CD4-positive, alpha-beta memory T cell (primary cell): ENCODE data around the gene TSHZ2. TPM values are rescaled to one million over a fixed set of nuclear protein-coding genes. Genes with fewer than 3 reads are reported as not detected.
A peak's percentile ranks its signal among the peaks of the same experiment; 100 is the strongest.

Experiments
- CTCF ChIA-PET: fragments of 350-600 bp; sonication (Branson Sonifier 250); formaldehyde crosslinking; loops from one replicate; lab custom pipeline; 2021; ENCODE audit warnings: inconsistent platforms; ENCODE audit not compliant: partially characterized antibody; lab: Charles Lee
- POLR2A ChIA-PET: fragments of 350-600 bp; sonication (Branson Sonifier 250); formaldehyde crosslinking; loops from one replicate; lab custom pipeline; 2021; ENCODE audit not compliant: partially characterized antibody; lab: Charles Lee
- DNase-seq, 5 donors: peaks; one replicate each; pipeline versions ENCODE4 v3.0.0 to v3.0.0-alpha.2; 2020 to 2022; ENCODE audit warnings: mixed read lengths in 1 of 5
- H3K27ac ChIP-seq: one replicate; pipeline ENCODE4 v1.7.0; 2013; ENCODE audit warnings: low read depth, low read length
- H3K27me3 ChIP-seq: 2 replicates; pipeline ENCODE4 v1.7.0; 2013; ENCODE audit warnings: mild to moderate bottlenecking, low read length, moderate library complexity; ENCODE audit not compliant: insufficient read depth
- H3K36me3 ChIP-seq: 2 replicates; pipeline ENCODE4 v1.7.0; 2013; ENCODE audit warnings: mild to moderate bottlenecking, low read length, moderate library complexity; ENCODE audit not compliant: insufficient read depth
- H3K4me1 ChIP-seq: 2 replicates; pipeline ENCODE4 v1.7.0; 2013; ENCODE audit warnings: mild to moderate bottlenecking, low read length, moderate library complexity; ENCODE audit not compliant: insufficient read depth
- H3K4me3 ChIP-seq, 2 donors: one replicate each; pipeline ENCODE4 v1.7.0; 2013; ENCODE audit warnings: low read length in 2 of 2, mild to moderate bottlenecking in 1 of 2
- H3K9me3 ChIP-seq, 2 donors: one replicate each; pipeline ENCODE4 v1.7.0; 2013; ENCODE audit warnings: low read length in 2 of 2, control low read depth in 1 of 2; ENCODE audit not compliant: control insufficient read depth in 1 of 2
- H3K27ac Mint-ChIP-seq, 7 donors: one replicate each; pipeline ENCODE4 v1.8.0; 2020 to 2021; ENCODE audit warnings: mixed read lengths in 7 of 7, mild to moderate bottlenecking in 6 of 7, inconsistent platforms in 3 of 7, moderate library complexity in 3 of 7
- H3K27me3 Mint-ChIP-seq, 2 donors: one replicate each; pipeline ENCODE4 v1.8.0; 2020 to 2021; ENCODE audit warnings: mixed read lengths in 2 of 2
- H3K36me3 Mint-ChIP-seq, 2 donors: one replicate each; pipeline ENCODE4 v1.8.0; 2020 to 2021; ENCODE audit warnings: mixed read lengths in 2 of 2, inconsistent platforms in 1 of 2, mild to moderate bottlenecking in 1 of 2
- H3K4me1 Mint-ChIP-seq, 4 donors: one replicate each; pipeline ENCODE4 v1.8.0; 2020 to 2021; ENCODE audit warnings: mixed read lengths in 4 of 4, mild to moderate bottlenecking in 1 of 4
- H3K4me3 Mint-ChIP-seq, 8 donors: one replicate each; pipeline ENCODE4 v1.8.0; 2020 to 2021; ENCODE audit warnings: mixed read lengths in 8 of 8, mild to moderate bottlenecking in 7 of 8, moderate library complexity in 6 of 8, inconsistent platforms in 3 of 8
- H3K9me3 Mint-ChIP-seq, 8 donors: one replicate each; pipeline ENCODE4 v1.8.0; 2020 to 2021; ENCODE audit warnings: mixed read lengths in 8 of 8, mild to moderate bottlenecking in 5 of 8, inconsistent platforms in 3 of 8, moderate library complexity in 1 of 8
- intact Hi-C: fragments of 100-400 bp; cut with micrococcal nuclease; formaldehyde crosslinking; loops from one replicate; pipeline ENCODE4 v1.15.1; 2023
- polyA plus RNA-seq, 2 donors: library from polyadenylated mRNA; unstranded; fragments of 300-500 nt; fragmentation: Illumina TruSeq; gene quantifications; one replicate each; pipeline ENCODE4 v1.2.3, GENCODE V29; 2021
- total RNA-seq, 2 experiments: library from RNA; stranded (reverse); gene quantifications; one replicate each; pipeline ENCODE4 v1.2.3, GENCODE V29; 2021

Gene TSHZ2
- total and polyA plus RNA-seq, 4 experiments from 2014 or later: 2.3 to 31.8 (median 17.1) TPM

DNA sequence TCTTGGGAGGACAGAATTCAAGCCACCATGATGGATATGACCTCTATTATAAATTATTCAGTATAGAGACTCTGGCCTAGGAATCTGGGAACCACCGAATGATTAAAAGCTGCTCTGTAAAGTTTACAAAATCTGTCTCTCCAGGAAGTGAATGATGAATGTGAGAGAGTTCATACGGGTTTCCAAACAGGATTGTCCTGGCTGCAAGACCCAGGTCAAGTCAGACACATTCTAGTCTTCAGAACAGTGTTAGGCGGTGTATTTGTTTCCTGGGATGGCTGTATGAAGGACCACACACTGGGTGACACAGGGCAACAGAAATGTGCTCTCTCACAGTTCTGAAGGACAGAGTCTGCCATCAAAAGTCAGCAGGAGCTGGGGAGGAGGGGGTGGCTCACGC, 399.1 kb downstream of the TSHZ2 start:
- no peak overlapping the region for H3K27ac ChIP-seq
- no peaks in the 10 kb centered on the region for H3K4me1 ChIP-seq
- Mint-ChIP-seq H3K9me3 (no peaks in the 10 kb centered on the region), H3K27me3 (peaks cover 0 to 1% of the 10 kb centered on the region in 2 donors), H3K4me3 (no peak overlapping the region), H3K4me1 (peaks cover 0 to 2% (median 0%) of the 10 kb centered on the region in 4 donors), H3K27ac (peak overlapping the region in 1 of 7 donors; percentile 15), H3K36me3 (no peaks in the 10 kb centered on the region)
- intact Hi-C loops: no loop called here
- H3K27me3 ChIP-seq: no peaks in the 10 kb centered on the region
- ChIA-PET POLR2A (no interaction called here), CTCF (no interaction called here)
- no peaks in the 10 kb centered on the region for H3K36me3 ChIP-seq
- no peak overlapping the region for H3K4me3 ChIP-seq
- DNase-seq: no peak
- H3K9me3 ChIP-seq: no peaks in the 10 kb centered on the region

- CTCF ChIA-PET: no interaction called here
- intact Hi-C loops: no loop called here
- no peak overlapping the region for H3K27ac Mint-ChIP-seq
These were observed 403.9 kb downstream of the TSHZ2 start for GRCh38 chr20:53376021-53376420.

DNA sequence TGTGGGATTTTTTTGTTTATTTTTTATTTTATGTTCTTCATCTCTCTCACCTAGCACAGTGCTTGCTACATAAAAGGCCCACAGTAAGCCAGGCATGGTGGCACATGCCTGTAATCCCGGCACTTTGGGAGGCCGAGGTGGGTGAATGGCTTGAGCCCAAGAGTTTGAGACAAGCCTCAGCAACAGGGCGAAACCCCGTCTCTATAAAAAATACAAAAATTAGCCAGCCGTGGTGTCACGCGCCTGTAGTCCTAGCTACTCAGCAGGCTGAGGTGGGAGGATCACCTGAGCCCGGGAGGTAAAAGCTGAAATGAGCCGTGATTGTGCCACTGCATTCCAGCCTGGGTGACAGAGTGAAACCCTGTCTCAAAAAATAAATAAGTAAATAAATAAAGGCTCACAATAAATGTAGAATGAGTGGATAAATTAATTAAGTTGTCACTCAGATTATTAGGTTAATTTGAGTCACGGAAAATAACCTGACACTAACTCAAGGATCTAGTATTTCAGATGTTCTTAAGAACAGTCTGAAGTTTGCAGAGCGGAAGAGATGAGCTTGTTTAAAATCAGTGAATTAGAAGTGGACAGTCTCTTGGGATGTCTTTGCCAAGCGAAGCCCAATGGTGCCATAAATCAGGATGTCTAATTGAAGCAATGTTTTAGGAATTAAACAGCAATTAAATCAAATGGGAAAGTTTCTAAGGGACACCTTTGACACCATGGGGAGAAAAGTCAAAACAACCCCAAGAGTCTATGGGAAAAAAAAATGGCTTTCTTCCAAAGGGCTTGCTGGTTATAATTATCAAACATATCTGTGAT, 407.1 kb downstream of the TSHZ2 start:
- CTCF ChIA-PET: no interaction called here
- H3K36me3 ChIP-seq: no peaks in the 10 kb centered on the region

More at GRCh38 chr20:53376021-53376420, 403.9 kb downstream of the TSHZ2 start:
- H3K4me1 ChIP-seq: no peaks in the 10 kb centered on the region
- H3K9me3 ChIP-seq: no peaks in the 10 kb centered on the region
- no peaks in the 10 kb centered on the region for H3K27me3 Mint-ChIP-seq
- H3K27ac ChIP-seq: no peak overlapping the region
- no peaks in the 10 kb centered on the region for H3K36me3 Mint-ChIP-seq
- no peaks in the 10 kb centered on the region for H3K36me3 ChIP-seq
- no peak overlapping the region for H3K4me3 Mint-ChIP-seq
- POLR2A ChIA-PET: no interaction called here
- H3K4me3 ChIP-seq: no peak overlapping the region
- H3K4me1 Mint-ChIP-seq: no peaks in the 10 kb centered on the region
- H3K27me3 ChIP-seq: no peaks in the 10 kb centered on the region
- H3K9me3 Mint-ChIP-seq: peaks cover 0 to 3% (median 0%) of the 10 kb centered on the region in 8 donors
- no peak for DNase-seq

GRCh38 chr20:53379833-53380120, 407.6 kb downstream of the TSHZ2 start:
- POLR2A ChIA-PET: no interaction called here
- Mint-ChIP-seq H3K4me3 (no peak overlapping the region), H3K27me3 (no peaks in the 10 kb centered on the region), H3K36me3 (no peaks in the 10 kb centered on the region), H3K27ac (peak overlapping the region in 2 of 7 donors; percentile 13 to 41), H3K9me3 (peaks cover 0 to 3% (median 0%) of the 10 kb centered on the region in 8 donors), H3K4me1 (no peaks in the 10 kb centered on the region)
- no peak for DNase-seq
- no peaks in the 10 kb centered on the region for H3K27me3 ChIP-seq
- no peaks in the 10 kb centered on the region for H3K9me3 ChIP-seq
- no peaks in the 10 kb centered on the region for H3K4me1 ChIP-seq
- CTCF ChIA-PET: no interaction called here
- H3K36me3 ChIP-seq: no peaks in the 10 kb centered on the region
- intact Hi-C loops: no loop called here
- no peak overlapping the region for H3K4me3 ChIP-seq
- no peak overlapping the region for H3K27ac ChIP-seq

More for the DNA sequence above, 407.1 kb downstream of the TSHZ2 start:
- no peaks in the 10 kb centered on the region for H3K4me1 Mint-ChIP-seq
- H3K9me3 ChIP-seq: no peaks in the 10 kb centered on the region
- H3K9me3 Mint-ChIP-seq: peaks cover 0 to 3% (median 0%) of the 10 kb centered on the region in 8 donors
- no peaks in the 10 kb centered on the region for H3K36me3 Mint-ChIP-seq
- peak overlapping the region in 1 of 7 donors; percentile 43 for H3K27ac Mint-ChIP-seq
- no peak overlapping the region for H3K4me3 ChIP-seq
- H3K27ac ChIP-seq: no peak overlapping the region
- H3K27me3 Mint-ChIP-seq: no peaks in the 10 kb centered on the region
- no peak overlapping the region for H3K4me3 Mint-ChIP-seq
- intact Hi-C loops: no loop called here
- H3K4me1 ChIP-seq: no peaks in the 10 kb centered on the region
- DNase-seq: no peak
- H3K27me3 ChIP-seq: no peaks in the 10 kb centered on the region
- POLR2A ChIA-PET: no interaction called here

GRCh38 chr20:53381568-53382262, 409.6 kb downstream of the TSHZ2 start:
- H3K27me3 Mint-ChIP-seq: no peaks in the 10 kb centered on the region
- peaks cover 0 to under 1% (median 0%) of the 10 kb centered on the region in 8 donors for H3K9me3 Mint-ChIP-seq
- Histone ChIP-seq H3K27ac (no peak overlapping the region), H3K36me3 (no peaks in the 10 kb centered on the region), H3K4me1 (no peaks in the 10 kb centered on the region), H3K27me3 (no peaks in the 10 kb centered on the region), H3K4me3 (no peak overlapping the region), H3K9me3 (no peaks in the 10 kb centered on the region)
- H3K4me3 Mint-ChIP-seq: no peak overlapping the region
- H3K4me1 Mint-ChIP-seq: no peaks in the 10 kb centered on the region
- no peak for DNase-seq
- no peaks in the 10 kb centered on the region for H3K36me3 Mint-ChIP-seq
- intact Hi-C loops: no loop called here
- peak overlapping the region in 1 of 7 donors; percentile 3 for H3K27ac Mint-ChIP-seq
- CTCF ChIA-PET: no interaction called here
- POLR2A ChIA-PET: no interaction called here

DNA sequence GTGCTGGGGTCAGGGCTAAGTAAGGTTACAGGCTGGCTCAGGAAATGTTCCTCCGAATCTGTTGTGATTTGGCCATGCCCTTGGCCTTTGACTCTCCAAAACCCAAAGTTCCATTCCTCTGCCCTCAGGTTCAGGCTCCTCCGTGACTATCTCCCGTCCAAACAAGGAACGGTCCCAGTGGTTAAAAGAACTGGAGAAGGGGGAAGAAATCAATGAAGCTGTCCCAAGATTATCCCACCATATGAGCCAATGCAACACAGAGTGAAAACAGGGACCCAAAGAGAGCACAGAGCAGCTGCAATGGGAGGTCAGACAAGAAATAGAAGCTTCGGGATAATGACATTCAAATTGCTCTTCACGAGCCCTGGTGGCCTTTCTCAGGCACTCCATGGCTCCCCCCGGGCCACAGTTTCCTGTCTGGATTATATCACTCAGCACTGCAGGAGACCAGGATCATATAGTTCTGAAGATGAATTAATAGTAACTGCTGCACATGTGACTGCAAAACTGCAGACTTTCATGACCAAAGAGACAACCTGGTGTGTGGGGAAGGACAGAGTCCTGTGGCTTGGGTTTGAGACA, 410.2 kb downstream of the TSHZ2 start:
- CTCF ChIA-PET: no interaction called here
- H3K27ac ChIP-seq: no peak overlapping the region
- Mint-ChIP-seq H3K4me1 (peaks cover 0 to 3% (median 0%) of the 10 kb centered on the region in 4 donors), H3K4me3 (no peak overlapping the region), H3K36me3 (no peaks in the 10 kb centered on the region), H3K9me3 (no peaks in the 10 kb centered on the region), H3K27ac (peak overlapping the region in 2 of 7 donors; percentile 13 to 19), H3K27me3 (peaks cover 0 to 1% of the 10 kb centered on the region in 2 donors)
- intact Hi-C loops: no loop called here
- H3K4me1 ChIP-seq: no peaks in the 10 kb centered on the region
- H3K9me3 ChIP-seq: no peaks in the 10 kb centered on the region
- no peak overlapping the region for H3K4me3 ChIP-seq
- no peaks in the 10 kb centered on the region for H3K27me3 ChIP-seq
- H3K36me3 ChIP-seq: no peaks in the 10 kb centered on the region
- POLR2A ChIA-PET: no interaction called here
- no peak for DNase-seq

DNA sequence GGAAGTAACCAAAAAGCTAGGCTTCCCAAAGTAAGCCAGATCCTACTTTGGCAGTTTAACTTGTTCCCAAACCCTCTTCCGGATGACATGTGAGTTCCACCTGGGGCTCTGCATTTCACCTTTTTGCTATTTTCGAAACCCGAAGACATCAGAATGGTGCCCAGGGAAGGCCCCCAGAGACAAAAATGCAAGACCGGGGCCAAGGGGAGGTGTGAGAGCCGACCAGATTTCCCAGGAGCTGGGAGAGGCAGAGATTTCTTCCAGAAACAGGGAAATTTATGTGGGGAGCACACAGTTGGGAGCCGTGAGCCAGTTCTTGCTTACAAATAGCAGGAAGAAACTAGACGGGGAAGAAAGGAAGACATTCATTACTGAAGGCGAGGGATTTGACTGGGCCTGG, 411.8 kb downstream of the TSHZ2 start:
- peaks cover 5 to 15% (median 8%) of the 10 kb centered on the region in 4 donors for H3K4me1 Mint-ChIP-seq
- Histone ChIP-seq H3K27ac (no peak overlapping the region), H3K9me3 (no peaks in the 10 kb centered on the region), H3K4me1 (peaks cover 5% of the 10 kb centered on the region), H3K4me3 (no peak overlapping the region), H3K27me3 (no peaks in the 10 kb centered on the region), H3K36me3 (no peaks in the 10 kb centered on the region)
- intact Hi-C loops: no loop called here
- no peak overlapping the region for H3K4me3 Mint-ChIP-seq
- peaks cover 0 to 3% of the 10 kb centered on the region in 2 donors for H3K27me3 Mint-ChIP-seq
- DNase-seq: no peak
- no peak overlapping the region for H3K27ac Mint-ChIP-seq
- H3K36me3 Mint-ChIP-seq: no peaks in the 10 kb centered on the region
- ChIA-PET POLR2A (no interaction called here), CTCF (no interaction called here)
- H3K9me3 Mint-ChIP-seq: no peaks in the 10 kb centered on the region
